ENCODE measurements around the gene MARCKSL1.
"Not testable (repeated sequence)": the region's sequence is repeated elsewhere in the genome, so short reads cannot be mapped to it uniquely, and the experiment has no call there.

The MARCKSL1 gene

GRCh38 chr1:32284777-32285176, 51.3 kb downstream of the MARCKSL1 start:
- not testable (repeated sequence) for DNase-seq
